Fibroblast of villous mesenchyme (primary cell): ENCODE measurements around the gene ABCA1. TPM values are rescaled to one million over a fixed set of nuclear protein-coding genes. Genes with fewer than 3 reads are reported as not detected.

Source experiments
- DNase-seq: peaks from one replicate; pipeline ENCODE4 v3.0.0-alpha.2; 2010; ENCODE audit warnings: low read depth
- H3K4me3 ChIP-seq: 2 replicates; pipeline ENCODE4 v1.5.1; 2011; ENCODE audit warnings: low read depth, mild to moderate bottlenecking, low read length
- total RNA-seq: library from RNA; depleted of rRNA; stranded (reverse); fragments of >200 nt; gene quantifications from 2 replicates; pipeline ENCODE4 v1.2.3, GENCODE V29; 2012
- TF ChIP-seq, protein P1 (sequence below): IDR thresholded peaks from 2 replicates; pipeline ENCODE4 v1.5.1; 2012; ENCODE audit warnings: low read depth, mild to moderate bottlenecking, low read length; ENCODE audit not compliant: insufficient read depth

The ABCA1 gene
- total RNA-seq, 1 donor: 132 TPM

DNA sequence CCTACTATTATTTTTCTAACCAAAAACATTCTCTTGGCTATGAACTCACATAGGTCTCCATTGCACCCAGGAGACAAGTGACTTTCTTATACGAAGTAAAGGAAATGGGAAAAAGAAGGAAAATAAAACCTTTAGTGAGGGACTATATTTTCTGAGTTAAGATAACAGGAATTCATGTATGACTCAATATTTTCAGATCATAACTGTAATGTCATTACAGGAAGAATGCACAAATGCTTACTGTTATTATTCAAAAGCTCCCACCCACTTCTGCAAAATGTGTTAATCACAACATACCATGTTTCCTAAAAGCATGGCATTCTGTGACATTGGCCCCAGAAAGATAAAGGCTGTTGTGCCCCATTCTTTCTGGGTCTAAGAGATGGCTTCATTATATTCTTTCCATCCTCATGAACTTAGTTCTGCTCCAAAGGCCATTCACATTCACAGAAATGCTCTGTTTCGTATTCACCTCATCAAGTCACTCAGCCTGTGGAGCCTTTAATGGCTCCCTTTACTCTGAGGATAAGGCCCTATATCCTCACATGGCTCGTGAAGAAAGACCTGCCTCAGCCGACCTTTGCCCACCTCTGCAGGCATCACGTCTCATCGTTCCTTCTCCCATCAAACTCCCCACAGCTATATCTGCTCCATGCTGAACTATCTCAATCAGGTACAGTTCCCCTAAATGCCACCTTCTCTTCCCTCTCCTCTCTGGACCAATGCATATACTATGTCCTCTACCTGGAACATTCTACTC, 77.0 kb downstream of the ABCA1 start:
- no peak for DNase-seq

DNA sequence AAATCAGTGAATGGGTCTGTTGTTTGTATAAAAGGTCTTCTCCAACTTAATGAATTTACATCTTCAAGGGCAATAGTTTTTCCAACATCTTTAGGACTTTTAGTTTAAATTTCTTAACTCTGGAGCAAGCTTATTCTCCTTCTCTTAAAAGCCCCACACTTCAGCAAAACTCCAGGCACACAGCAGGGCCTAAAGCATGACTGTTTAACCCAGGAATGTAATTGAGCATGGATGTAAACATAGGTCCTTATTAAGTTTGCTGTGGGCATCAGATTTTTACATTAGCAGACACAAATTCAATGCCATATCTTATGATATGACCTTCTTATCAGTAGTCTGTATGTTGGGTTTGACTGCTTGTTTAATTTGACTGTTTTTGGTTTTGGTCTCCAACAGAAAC, 78.9 kb downstream of the ABCA1 start:
- no peak for DNase-seq

More for the DNA sequence above, 77.0 kb downstream of the ABCA1 start:
- H3K4me3 ChIP-seq: no peak overlapping the region
- TF ChIP-seq, protein P1, sequence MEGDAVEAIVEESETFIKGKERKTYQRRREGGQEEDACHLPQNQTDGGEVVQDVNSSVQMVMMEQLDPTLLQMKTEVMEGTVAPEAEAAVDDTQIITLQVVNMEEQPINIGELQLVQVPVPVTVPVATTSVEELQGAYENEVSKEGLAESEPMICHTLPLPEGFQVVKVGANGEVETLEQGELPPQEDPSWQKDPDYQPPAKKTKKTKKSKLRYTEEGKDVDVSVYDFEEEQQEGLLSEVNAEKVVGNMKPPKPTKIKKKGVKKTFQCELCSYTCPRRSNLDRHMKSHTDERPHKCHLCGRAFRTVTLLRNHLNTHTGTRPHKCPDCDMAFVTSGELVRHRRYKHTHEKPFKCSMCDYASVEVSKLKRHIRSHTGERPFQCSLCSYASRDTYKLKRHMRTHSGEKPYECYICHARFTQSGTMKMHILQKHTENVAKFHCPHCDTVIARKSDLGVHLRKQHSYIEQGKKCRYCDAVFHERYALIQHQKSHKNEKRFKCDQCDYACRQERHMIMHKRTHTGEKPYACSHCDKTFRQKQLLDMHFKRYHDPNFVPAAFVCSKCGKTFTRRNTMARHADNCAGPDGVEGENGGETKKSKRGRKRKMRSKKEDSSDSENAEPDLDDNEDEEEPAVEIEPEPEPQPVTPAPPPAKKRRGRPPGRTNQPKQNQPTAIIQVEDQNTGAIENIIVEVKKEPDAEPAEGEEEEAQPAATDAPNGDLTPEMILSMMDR: no peak

DNA sequence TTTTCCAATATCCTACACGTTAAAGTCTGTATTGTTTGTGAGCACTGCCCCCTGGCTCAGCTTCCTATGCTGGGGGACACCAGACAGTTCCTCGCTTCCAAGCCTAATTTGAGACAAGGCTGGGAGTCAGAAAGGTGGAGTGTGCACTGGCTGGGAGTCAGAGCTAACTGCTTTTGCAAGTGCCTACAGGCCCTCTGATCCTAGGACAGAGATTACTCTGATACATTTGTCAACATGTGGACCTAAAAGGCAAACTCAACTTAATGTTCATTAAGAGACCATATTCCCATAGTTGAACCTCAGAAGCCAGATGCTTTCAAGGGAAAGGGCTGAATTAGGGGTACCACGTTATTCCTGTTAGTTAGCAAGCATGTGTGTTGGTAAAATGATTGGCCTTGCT, 83.2 kb downstream of the ABCA1 start:
- TF ChIP-seq, protein P1: no peak
- H3K4me3 ChIP-seq: no peak overlapping the region
- DNase-seq: no peak

More for the DNA sequence above, 78.9 kb downstream of the ABCA1 start:
- H3K4me3 ChIP-seq: no peak overlapping the region
- TF ChIP-seq, protein P1: no peak

DNA sequence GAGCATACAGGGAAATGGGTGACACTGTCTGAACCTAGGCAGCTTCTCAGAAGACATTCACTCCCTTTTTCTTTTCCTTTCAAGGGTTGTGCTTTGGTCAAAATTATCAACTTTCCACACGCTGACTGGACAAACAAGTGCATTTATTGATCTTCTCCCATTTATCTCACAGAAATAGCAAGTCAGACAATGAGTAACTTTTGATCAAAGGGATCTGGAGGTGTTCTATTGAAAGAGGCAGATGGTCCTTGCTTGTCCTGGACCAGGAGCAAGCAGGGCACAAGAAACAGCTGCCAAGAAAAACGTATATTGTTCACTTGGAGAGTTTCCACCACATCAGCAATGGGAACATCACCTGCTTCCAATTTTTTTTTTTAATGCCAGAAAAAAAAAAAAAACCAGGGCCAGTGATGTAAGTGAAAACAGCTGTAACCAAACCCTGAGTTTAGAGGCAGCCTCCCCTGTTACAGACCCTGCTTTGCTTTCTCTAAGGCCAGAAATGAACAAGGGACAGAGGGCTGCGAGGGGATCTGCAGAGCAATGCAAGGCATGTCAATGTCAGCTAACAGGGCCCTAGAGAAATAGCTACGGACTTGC, 84.2 kb downstream of the ABCA1 start:
- no peak for DNase-seq
- TF ChIP-seq, protein P1: no peak

DNA sequence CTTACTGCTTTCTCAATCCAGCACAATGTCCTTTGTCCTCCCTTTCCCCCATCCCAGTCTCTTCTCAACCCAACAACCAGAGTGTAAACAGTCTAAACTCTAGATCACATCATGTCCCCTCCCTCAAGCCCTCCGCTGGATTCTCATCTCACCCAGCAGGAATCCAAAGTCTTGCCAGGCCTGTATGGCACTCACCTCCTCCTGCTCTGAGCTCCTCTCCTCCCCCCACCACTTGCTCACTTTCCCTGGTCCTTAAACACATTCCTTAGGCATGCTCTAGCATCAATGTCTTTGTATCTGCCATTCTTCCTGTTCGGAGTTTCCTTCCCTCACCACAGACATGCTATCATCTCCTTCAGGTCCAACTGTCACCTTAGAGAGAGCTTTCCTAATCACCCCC, 85.3 kb downstream of the ABCA1 start:
- no peak overlapping the region for H3K4me3 ChIP-seq
- DNase-seq: no peak
- TF ChIP-seq, protein P1: no peak

More for the DNA sequence above, 84.2 kb downstream of the ABCA1 start:
- no peak overlapping the region for H3K4me3 ChIP-seq

DNA sequence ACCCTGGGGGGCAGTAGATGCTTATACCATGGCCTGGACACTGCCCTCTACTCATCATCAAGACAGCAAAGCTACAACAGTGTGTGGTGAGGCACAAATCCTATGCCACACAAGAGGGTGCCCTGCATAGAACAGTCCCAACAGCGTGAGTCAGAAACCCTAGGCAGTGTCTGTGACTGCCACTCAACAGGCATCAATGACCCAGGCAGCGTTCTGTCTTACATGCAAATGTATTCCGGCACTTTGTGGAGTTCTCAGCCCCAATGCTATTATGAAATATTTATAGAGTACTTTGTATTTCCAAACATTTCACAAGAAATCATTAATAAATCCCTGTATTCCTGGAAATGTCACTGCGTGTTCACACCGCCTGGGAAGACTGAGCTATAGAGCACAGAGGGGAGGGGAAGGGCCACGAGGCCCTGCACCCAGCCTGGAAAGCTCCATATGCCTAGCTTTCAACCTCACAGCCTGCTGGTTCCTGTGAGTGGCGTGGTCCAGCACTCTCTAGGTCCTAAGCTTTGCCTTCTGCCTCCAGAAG, 86.3 kb downstream of the ABCA1 start:
- DNase-seq: no peak
- TF ChIP-seq, protein P1: no peak

More for the DNA sequence above, 86.3 kb downstream of the ABCA1 start:
- H3K4me3 ChIP-seq: no peak overlapping the region
